Testis (tissue), 3 donors: ENCODE measurements around the gene REXO5. TPM values are rescaled to one million over a fixed set of nuclear protein-coding genes. Genes with fewer than 3 reads are reported as not detected.

Experiments used
- DNase-seq: peaks from one replicate; pipeline ENCODE4 v3.0.0-alpha.2; 2019
- H3K27ac ChIP-seq, 2 donors: fragments of 200-600 bp; sonication (generic); one replicate each; pipeline ENCODE4 v1.5.1; 2019
- H3K27me3 ChIP-seq: fragments of 200-600 bp; sonication (generic); one replicate; pipeline ENCODE4 v1.5.1; 2019
- H3K36me3 ChIP-seq: fragments of 200-600 bp; sonication (generic); one replicate; pipeline ENCODE4 v1.5.1; 2017; ENCODE audit warnings: low read depth; ENCODE audit errors: missing control alignments
- H3K4me1 ChIP-seq: fragments of 200-600 bp; sonication (generic); one replicate; pipeline ENCODE4 v1.5.1; 2019
- H3K4me3 ChIP-seq, 2 donors: fragments of 200-600 bp; sonication (generic); one replicate each; pipeline ENCODE4 v1.5.1; 2017 to 2019
- H3K9me3 ChIP-seq: fragments of 200-600 bp; sonication (generic); one replicate; pipeline ENCODE4 v1.5.1; 2017
- CTCF ChIP-seq, 3 experiments: fragments of 450-650 bp in 2 of 3; fragments of 200-600 bp in 1 of 3; sonication (generic) in 1 of 3; IDR thresholded peaks; one replicate each; pipeline ENCODE4 v1.5.1; 2016 to 2019; ENCODE audit warnings: antibody characterized with exemption in 3 of 3, mild to moderate bottlenecking in 2 of 3, moderate library complexity in 1 of 3
- POLR2A ChIP-seq: fragments of 450-650 bp; IDR thresholded peaks from one replicate; pipeline ENCODE4 v1.6.1; 2017; ENCODE audit warnings: antibody characterized with exemption, mild to moderate bottlenecking, moderate library complexity
- WGBS, 2 donors: methylation state at CpG; one replicate each; pipeline ENCODE4 v1.1.5; 2018; 5-methylcytosine and 5-hydroxymethylcytosine counted together
- intact Hi-C: fragments of 100-400 bp; cut with DNase I; formaldehyde crosslinking; loops from one replicate; pipeline ENCODE4 v1.15.1; 2023; ENCODE audit warnings: low total_unique reads
- polyA plus RNA-seq: library from polyadenylated mRNA; stranded (reverse); fragments of 350-450 nt; fragmentation: Illumina TruSeq; extraction: RNeasy Lipid Tissue Mini Kit (QIAGEN cat#74804); gene quantifications from one replicate; pipeline ENCODE4 v1.2.3, GENCODE V29; 2014; ENCODE audit warnings: low read depth, low replicate concordance; ENCODE audit not compliant: insufficient read depth
- total RNA-seq, 2 donors: library from RNA; depleted of rRNA; stranded (reverse); fragments of >200 nt; gene quantifications; one replicate each; pipeline ENCODE4 v1.2.3, GENCODE V29; 2016

The REXO5 gene
- total and polyA plus RNA-seq, 3 donors from 2014 or later, result 228 to 991 (median 234) TPM

GRCh38 chr16:20889625-20890275 is 83.4 kb downstream of the REXO5 start:
- TF ChIP-seq CTCF (IDR thresholded peaks at IDR 0.05) (no peak), POLR2A (no peak)
- Histone ChIP-seq H3K27me3 (no peaks in the 10 kb centered on the region), H3K4me1 (no peaks in the 10 kb centered on the region), H3K4me3 (no peak overlapping the region), H3K36me3 (no peaks in the 10 kb centered on the region), H3K27ac (no peak overlapping the region), H3K9me3 (no peaks in the 10 kb centered on the region)
- intact Hi-C loops, result no loop called here
- DNase-seq, result no peak
- WGBS, 2 donors, result 91 to 94% methylated on average over 4 of the region's 4 CpGs

GRCh38 chr16:20894388-20894787 is 88.1 kb downstream of the REXO5 start:
- peaks cover 21% of the 10 kb centered on the region for H3K4me1 ChIP-seq
- no peaks in the 10 kb centered on the region for H3K9me3 ChIP-seq
- intact Hi-C loops, result no loop called here
- H3K36me3 ChIP-seq, result no peaks in the 10 kb centered on the region
- H3K27me3 ChIP-seq, result no peaks in the 10 kb centered on the region
- H3K4me3 ChIP-seq, result no peak overlapping the region
- no peak overlapping the region for H3K27ac ChIP-seq
- 86 to 97% methylated on average over 2 of the region's 2 CpGs for WGBS, 2 donors
- TF ChIP-seq POLR2A (no peak), CTCF (IDR thresholded peaks at IDR 0.05) (no peak)
- DNase-seq, result no peak

GRCh38 chr16:20897253-20897897 is 91.0 kb downstream of the REXO5 start:
- Histone ChIP-seq H3K4me1 (peaks cover 26% of the 10 kb centered on the region), H3K9me3 (no peaks in the 10 kb centered on the region), H3K4me3 (no peak overlapping the region), H3K27ac (no peak overlapping the region), H3K27me3 (no peaks in the 10 kb centered on the region), H3K36me3 (no peaks in the 10 kb centered on the region)
- TF ChIP-seq POLR2A (no peak), CTCF (IDR thresholded peaks at IDR 0.05) (no peak)
- no peak for DNase-seq
- WGBS, 2 donors, result 70 to 76% methylated on average over 4 of the region's 4 CpGs
- intact Hi-C loops, result no loop called here

GRCh38 chr16:20897922-20898321 is 91.6 kb downstream of the REXO5 start:
- peaks cover 26% of the 10 kb centered on the region for H3K4me1 ChIP-seq
- no peaks in the 10 kb centered on the region for H3K36me3 ChIP-seq
- H3K27me3 ChIP-seq, result no peaks in the 10 kb centered on the region
- DNase-seq, result no peak
- WGBS, 2 donors, result 64 to 68% methylated on average over 3 of the region's 3 CpGs
- H3K4me3 ChIP-seq, result no peak overlapping the region
- no peak overlapping the region for H3K27ac ChIP-seq
- H3K9me3 ChIP-seq, result no peaks in the 10 kb centered on the region
- no peak for TF ChIP-seq CTCF (IDR thresholded peaks at IDR 0.05)
- intact Hi-C loops, result no loop called here

GRCh38 chr16:20899071-20899470 is 92.7 kb downstream of the REXO5 start:
- Histone ChIP-seq H3K4me3 (peak overlapping the region; percentile 81 to 85), H3K36me3 (no peaks in the 10 kb centered on the region), H3K9me3 (no peaks in the 10 kb centered on the region), H3K27ac (peak overlapping the region in 1 of 2 donors; percentile 95), H3K4me1 (peaks cover 33% of the 10 kb centered on the region), H3K27me3 (no peaks in the 10 kb centered on the region)
- intact Hi-C loops, result no loop called here
- TF ChIP-seq CTCF (IDR thresholded peaks at IDR 0.05) (no peak), POLR2A (no peak)
- DNase-seq, result no peak
- 9 to 13% methylated on average over 5 of the region's 5 CpGs for WGBS, 2 donors
